Fibroblast of the aortic adventitia (primary cell): ENCODE measurements around the gene TAGLN2. TPM values are rescaled to one million over a fixed set of nuclear protein-coding genes. Genes with fewer than 3 reads are reported as not detected.

Experiments
- DNase-seq: peaks from one replicate; pipeline ENCODE4 v3.0.0-alpha.2; 2010; ENCODE audit warnings: low read depth
- H3K4me3 ChIP-seq: 2 replicates; pipeline ENCODE4 v1.5.1; 2011; ENCODE audit warnings: low read depth, mild to moderate bottlenecking, control low read depth, low read length, moderate library complexity
- total RNA-seq: library from RNA; depleted of rRNA; stranded (reverse); fragments of >200 nt; gene quantifications from 2 replicates; pipeline ENCODE4 v1.2.3, GENCODE V29; 2012; ENCODE audit warnings: low replicate concordance
- TF ChIP-seq, protein P1 (sequence below): IDR thresholded peaks from 2 replicates; pipeline ENCODE4 v1.5.1; 2011; ENCODE audit warnings: mild to moderate bottlenecking, low read length, control low read depth, inconsistent platforms; ENCODE audit not compliant: insufficient read depth

TAGLN2 gene
- total RNA-seq, 1 donor = 228 TPM

- peak overlapping the region; percentile 6 for H3K4me3 ChIP-seq
- TF ChIP-seq, protein P1, sequence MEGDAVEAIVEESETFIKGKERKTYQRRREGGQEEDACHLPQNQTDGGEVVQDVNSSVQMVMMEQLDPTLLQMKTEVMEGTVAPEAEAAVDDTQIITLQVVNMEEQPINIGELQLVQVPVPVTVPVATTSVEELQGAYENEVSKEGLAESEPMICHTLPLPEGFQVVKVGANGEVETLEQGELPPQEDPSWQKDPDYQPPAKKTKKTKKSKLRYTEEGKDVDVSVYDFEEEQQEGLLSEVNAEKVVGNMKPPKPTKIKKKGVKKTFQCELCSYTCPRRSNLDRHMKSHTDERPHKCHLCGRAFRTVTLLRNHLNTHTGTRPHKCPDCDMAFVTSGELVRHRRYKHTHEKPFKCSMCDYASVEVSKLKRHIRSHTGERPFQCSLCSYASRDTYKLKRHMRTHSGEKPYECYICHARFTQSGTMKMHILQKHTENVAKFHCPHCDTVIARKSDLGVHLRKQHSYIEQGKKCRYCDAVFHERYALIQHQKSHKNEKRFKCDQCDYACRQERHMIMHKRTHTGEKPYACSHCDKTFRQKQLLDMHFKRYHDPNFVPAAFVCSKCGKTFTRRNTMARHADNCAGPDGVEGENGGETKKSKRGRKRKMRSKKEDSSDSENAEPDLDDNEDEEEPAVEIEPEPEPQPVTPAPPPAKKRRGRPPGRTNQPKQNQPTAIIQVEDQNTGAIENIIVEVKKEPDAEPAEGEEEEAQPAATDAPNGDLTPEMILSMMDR = no peak
- no peak for DNase-seq
Measured at GRCh38 chr1:159965263-159965662, 40.0 kb upstream of the TAGLN2 start.

- TF ChIP-seq, protein P1 = no peak
- no peak for DNase-seq
- peak overlapping the region; percentile 16 for H3K4me3 ChIP-seq
Measured at GRCh38 chr1:159964144-159964543, 38.8 kb upstream of the TAGLN2 start.

- no peak for DNase-seq
- TF ChIP-seq, protein P1 = no peak
- H3K4me3 ChIP-seq = peak overlapping the region; percentile 92
Measured at GRCh38 chr1:159962176-159962575, 36.9 kb upstream of the TAGLN2 start.

GRCh38 chr1:159961636-159962035 is 36.3 kb upstream of the TAGLN2 start:
- peak overlapping the region; percentile 92 for H3K4me3 ChIP-seq
- TF ChIP-seq, protein P1 = no peak
- no peak for DNase-seq

GRCh38 chr1:159960721-159961381 is 35.5 kb upstream of the TAGLN2 start:
- TF ChIP-seq, protein P1 = no peak
- peak overlapping the region; percentile 92 for H3K4me3 ChIP-seq
- DNase-seq = peak; percentile 99

DNA sequence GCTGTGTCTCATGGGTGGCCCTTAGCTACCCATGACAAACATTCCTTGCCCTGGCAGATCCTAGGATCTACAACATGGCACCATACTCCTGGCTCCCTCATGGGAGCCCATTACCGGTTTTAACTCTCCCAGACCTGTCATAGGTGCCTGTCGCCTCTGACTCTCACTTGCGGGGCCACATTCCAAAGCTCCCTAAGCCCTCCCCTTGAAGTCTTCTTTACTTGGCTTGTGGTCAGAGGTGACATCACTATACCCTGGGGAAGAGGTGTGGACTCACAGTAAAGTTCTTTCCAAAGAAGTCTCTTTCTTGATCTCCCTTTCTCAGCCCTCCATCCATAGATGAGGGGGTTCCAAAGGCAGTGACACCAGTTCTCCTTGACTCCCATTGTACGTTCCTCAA is 34.1 kb upstream of the TAGLN2 start:
- no peak overlapping the region for H3K4me3 ChIP-seq
- DNase-seq = peak; percentile 55
- TF ChIP-seq, protein P1 = no peak
